DOHH2 (cell line): ENCODE results near the gene CCDC170.

Experiments used
- H3F3A ChIP-seq: fragments of 200-600 bp; sonication (generic), shearing (Covaris generic); 2 replicates; pipeline ENCODE4 v1.6.0; 2016; ENCODE audit warnings: antibody characterized with exemption, mild to moderate bottlenecking; ENCODE audit not compliant: control insufficient read depth, insufficient read depth
- H3K27ac ChIP-seq: fragments of 200-600 bp; sonication (generic); 2 replicates; pipeline ENCODE4 v1.5.1; 2014; ENCODE audit warnings: low read depth, mild to moderate bottlenecking, low read length, moderate library complexity
- H3K27me3 ChIP-seq: fragments of 200-600 bp; sonication (generic); 2 replicates; pipeline ENCODE4 v1.6.1; 2014; ENCODE audit warnings: mild to moderate bottlenecking, low read length, mixed read lengths; ENCODE audit not compliant: control insufficient read depth
- H3K36me3 ChIP-seq: fragments of 200-600 bp; sonication (generic); 2 replicates; pipeline ENCODE4 v1.6.1; 2014; ENCODE audit warnings: mild to moderate bottlenecking, low read length, moderate library complexity, mixed read lengths; ENCODE audit not compliant: control insufficient read depth
- H3K4me1 ChIP-seq: fragments of 200-600 bp; sonication (generic); 2 replicates; pipeline ENCODE4 v1.6.1; 2014; ENCODE audit warnings: mild to moderate bottlenecking, low read length, mixed read lengths; ENCODE audit not compliant: control insufficient read depth
- H3K4me2 ChIP-seq: fragments of 200-600 bp; sonication (generic); 2 replicates; pipeline ENCODE4 v1.6.0; 2014; ENCODE audit warnings: mild to moderate bottlenecking, low read length, moderate library complexity
- H3K4me3 ChIP-seq: fragments of 200-600 bp; sonication (generic); 2 replicates; pipeline ENCODE4 v1.5.1; 2014; ENCODE audit warnings: mild to moderate bottlenecking, low read length, mixed read lengths
- H3K79me2 ChIP-seq: fragments of 200-600 bp; sonication (generic); 2 replicates; pipeline ENCODE4 v1.6.1; 2014; ENCODE audit warnings: mild to moderate bottlenecking, low read length, mixed read lengths; ENCODE audit not compliant: control insufficient read depth
- H3K9me2 ChIP-seq: fragments of 200-600 bp; sonication (generic); replicated peaks from 2 replicates; pipeline ENCODE4 v1.6.1; 2014; ENCODE audit warnings: mild to moderate bottlenecking, low read length, mixed read lengths; ENCODE audit not compliant: control insufficient read depth
- H3K9me3 ChIP-seq: fragments of 200-600 bp; sonication (generic); 2 replicates; pipeline ENCODE4 v1.6.1; 2014; ENCODE audit warnings: antibody characterized with exemption, low read length, mixed read lengths; ENCODE audit not compliant: control insufficient read depth, insufficient read depth
- H4K20me1 ChIP-seq: fragments of 200-600 bp; sonication (generic); 2 replicates; pipeline ENCODE4 v1.6.0; 2014; ENCODE audit warnings: low read depth, mild to moderate bottlenecking, antibody characterized with exemption, low read length, moderate library complexity; ENCODE audit not compliant: control insufficient read depth, insufficient read depth
- CTCF ChIP-seq: fragments of 200-600 bp; sonication (generic); IDR thresholded peaks from one replicate; pipeline ENCODE4 v1.5.1; 2014; ENCODE audit warnings: antibody characterized with exemption, mild to moderate bottlenecking, low read depth, low read length; ENCODE audit not compliant: poor library complexity, severe bottlenecking
- EZH2phosphoT487 ChIP-seq: fragments of 200-600 bp; sonication (generic); IDR thresholded peaks from 2 replicates; pipeline ENCODE4 v1.6.1; 2017; ENCODE audit warnings: borderline replicate concordance, mild to moderate bottlenecking, antibody characterized with exemption, low read length, moderate library complexity, mixed read lengths

Gene CCDC170

GRCh38 chr6:151592449-151593159 lies 98.8 kb downstream of the CCDC170 start:
- no peaks in the 10 kb centered on the region for H3K4me1 ChIP-seq
- H3K4me2 ChIP-seq = no peak overlapping the region
- H3K36me3 ChIP-seq = no peaks in the 10 kb centered on the region
- no peak overlapping the region for H3K4me3 ChIP-seq
- TF ChIP-seq EZH2phosphoT487 (no peak), CTCF (no peak)
- H3K27ac ChIP-seq = no peak overlapping the region
- H4K20me1 ChIP-seq = no peaks in the 10 kb centered on the region
- H3K79me2 ChIP-seq = no peaks in the 10 kb centered on the region
- H3K27me3 ChIP-seq = no peaks in the 10 kb centered on the region
- no peaks in the 10 kb centered on the region for H3K9me2 ChIP-seq
- H3F3A ChIP-seq = no peaks in the 10 kb centered on the region
- no peaks in the 10 kb centered on the region for H3K9me3 ChIP-seq

GRCh38 chr6:151609146-151609902 lies 115.5 kb downstream of the CCDC170 start:
- 0 out of 2 replicates have a peak, but pooled peaks cover 7% of the 10 kb centered on the region for H3K27me3 ChIP-seq
- no peaks in the 10 kb centered on the region for H4K20me1 ChIP-seq
- TF ChIP-seq CTCF (no peak), EZH2phosphoT487 (no peak)
- no peak overlapping the region for H3K4me3 ChIP-seq
- no peaks in the 10 kb centered on the region for H3K79me2 ChIP-seq
- H3K27ac ChIP-seq = no peak overlapping the region
- no peaks in the 10 kb centered on the region for H3K4me1 ChIP-seq
- H3K4me2 ChIP-seq = no peak overlapping the region
- no peaks in the 10 kb centered on the region for H3K9me2 ChIP-seq
- no peaks in the 10 kb centered on the region for H3K9me3 ChIP-seq
- no peaks in the 10 kb centered on the region for H3F3A ChIP-seq
- no peaks in the 10 kb centered on the region for H3K36me3 ChIP-seq

- TF ChIP-seq EZH2phosphoT487 (no peak), CTCF (no peak)
- H3K4me2 ChIP-seq = no peak overlapping the region
These were observed 116.5 kb downstream of the CCDC170 start for GRCh38 chr6:151610326-151610725.

More at GRCh38 chr6:151610326-151610725, 116.5 kb downstream of the CCDC170 start:
- Histone ChIP-seq H3K4me1 (no peaks in the 10 kb centered on the region), H3K9me2 (no peaks in the 10 kb centered on the region), H3F3A (no peaks in the 10 kb centered on the region), H3K36me3 (no peaks in the 10 kb centered on the region), H4K20me1 (no peaks in the 10 kb centered on the region), H3K79me2 (no peaks in the 10 kb centered on the region), H3K4me3 (no peak overlapping the region), H3K9me3 (no peaks in the 10 kb centered on the region), H3K27ac (no peak overlapping the region), H3K27me3 (0 out of 2 replicates have a peak, but pooled peaks cover 7% of the 10 kb centered on the region)
